ENCODE data around the gene AIPL1. TPM values are rescaled to one million over a fixed set of nuclear protein-coding genes. Genes with fewer than 3 reads are reported as not detected.

Gene AIPL1
- total RNA-seq, 1 experiment from 2014 or later, result not detected

DNA sequence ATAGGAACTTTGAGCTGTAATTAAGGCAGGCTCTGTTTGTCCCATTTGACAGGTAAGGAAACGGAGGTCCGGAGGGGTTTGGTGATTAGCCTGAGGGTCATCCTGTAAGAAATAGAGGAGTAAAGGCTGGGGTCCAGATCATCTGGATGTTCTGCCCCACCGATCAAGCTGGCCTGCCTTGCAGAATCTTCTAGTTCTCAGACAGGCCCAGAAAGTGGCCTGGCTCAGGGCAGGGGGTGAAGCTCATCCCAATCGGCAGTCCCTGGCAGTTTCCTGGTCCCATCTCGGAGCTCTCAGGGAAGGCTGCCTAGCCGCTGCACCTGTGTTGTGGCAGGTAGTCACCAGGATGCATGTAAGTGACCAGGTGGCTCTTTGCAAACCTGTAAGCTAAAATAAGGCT, 13.6 kb upstream of the AIPL1 start:
- Histone ChIP-seq H3K4me1 (ENCODE audit: low read length) (no peaks in the 10 kb centered on the region), H4K20me1 (ENCODE audit: insufficient read depth, low read depth, low read length) (peaks cover 35% of the 10 kb centered on the region), H3K9me2 (replicated peaks; ENCODE audit: insufficient read depth, low read length) (no peaks in the 10 kb centered on the region), H2AFZ (ENCODE audit: low read length) (no peak overlapping the region), H3K27ac (ENCODE audit: low read length) (no peak overlapping the region), H3K4me3 (ENCODE audit: low read length) (no peak overlapping the region), H3K27me3 (ENCODE audit: low read length) (no peaks in the 10 kb centered on the region), H3K79me2 (ENCODE audit: low read length) (no peaks in the 10 kb centered on the region), H3K9ac (ENCODE audit: low read length) (no peak overlapping the region), H3K9me3 (ENCODE audit: low read length) (no peaks in the 10 kb centered on the region), H3K4me2 (ENCODE audit: low read depth, low read length, poor library complexity, severe bottlenecking) (no peak overlapping the region), H3K36me3 (ENCODE audit: insufficient read depth, low read length) (no peaks in the 10 kb centered on the region)
- DNase-seq, result no peak

DNA sequence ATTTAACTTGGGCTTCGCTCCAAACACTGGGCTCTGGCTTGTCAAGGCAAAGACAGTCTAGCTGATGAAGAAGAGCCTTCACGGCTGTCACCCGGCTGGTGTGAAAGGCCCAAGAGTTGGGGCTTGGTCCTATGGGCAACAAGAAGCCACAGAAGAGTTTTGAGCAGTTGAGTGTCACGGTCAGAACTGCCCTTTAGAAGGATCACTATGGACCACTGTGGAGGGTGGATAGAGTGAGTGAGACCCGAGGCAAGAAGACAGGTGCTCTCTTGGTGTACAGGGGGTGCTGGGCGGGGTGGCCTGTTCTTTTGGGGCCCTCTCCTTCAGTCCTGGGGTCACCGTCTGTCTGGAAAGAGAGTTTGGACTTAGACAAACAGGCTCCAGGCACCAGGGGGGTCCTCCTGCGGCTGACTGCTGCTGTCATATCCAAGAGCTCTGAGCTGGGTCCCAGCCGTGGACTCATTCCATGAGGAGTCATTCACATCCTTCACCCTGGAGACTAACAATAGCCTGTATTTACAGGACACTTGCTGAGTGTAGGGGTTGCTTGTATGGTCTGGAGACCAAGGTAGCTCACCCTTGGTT, 11.7 kb upstream of the AIPL1 start:
- H3K36me3 ChIP-seq (ENCODE audit: insufficient read depth, low read length), result no peaks in the 10 kb centered on the region
- H3K27me3 ChIP-seq (ENCODE audit: low read length), result no peaks in the 10 kb centered on the region
- DNase-seq, result no peak
- peaks cover 32% of the 10 kb centered on the region for H4K20me1 ChIP-seq (ENCODE audit: insufficient read depth, low read depth, low read length)
- H3K4me1 ChIP-seq (ENCODE audit: low read length), result no peaks in the 10 kb centered on the region
- H3K27ac ChIP-seq (ENCODE audit: low read length), result no peak overlapping the region
- no peak overlapping the region for H3K9ac ChIP-seq (ENCODE audit: low read length)
- no peak overlapping the region for H3K4me3 ChIP-seq (ENCODE audit: low read length)
- H3K4me2 ChIP-seq (ENCODE audit: low read depth, low read length, poor library complexity, severe bottlenecking), result no peak overlapping the region
- H3K79me2 ChIP-seq (ENCODE audit: low read length), result no peaks in the 10 kb centered on the region
- H2AFZ ChIP-seq (ENCODE audit: low read length), result no peak overlapping the region
- H3K9me3 ChIP-seq (ENCODE audit: low read length), result no peaks in the 10 kb centered on the region
- no peaks in the 10 kb centered on the region for H3K9me2 ChIP-seq (replicated peaks; ENCODE audit: insufficient read depth, low read length)

GRCh38 chr17:6444571-6445335, 9.8 kb upstream of the AIPL1 start:
- Histone ChIP-seq H3K27me3 (ENCODE audit: low read length) (no peaks in the 10 kb centered on the region), H3K9me2 (replicated peaks; ENCODE audit: insufficient read depth, low read length) (no peaks in the 10 kb centered on the region), H3K79me2 (ENCODE audit: low read length) (no peaks in the 10 kb centered on the region), H3K36me3 (ENCODE audit: insufficient read depth, low read length) (no peaks in the 10 kb centered on the region), H4K20me1 (ENCODE audit: insufficient read depth, low read depth, low read length) (peaks cover 16% of the 10 kb centered on the region), H3K9ac (ENCODE audit: low read length) (no peak overlapping the region), H3K9me3 (ENCODE audit: low read length) (no peaks in the 10 kb centered on the region), H3K4me1 (ENCODE audit: low read length) (no peaks in the 10 kb centered on the region), H3K27ac (ENCODE audit: low read length) (no peak overlapping the region), H3K4me3 (ENCODE audit: low read length) (no peak overlapping the region), H3K4me2 (ENCODE audit: low read depth, low read length, poor library complexity, severe bottlenecking) (no peak overlapping the region), H2AFZ (ENCODE audit: low read length) (no peak overlapping the region)
- no peak for DNase-seq

DNA sequence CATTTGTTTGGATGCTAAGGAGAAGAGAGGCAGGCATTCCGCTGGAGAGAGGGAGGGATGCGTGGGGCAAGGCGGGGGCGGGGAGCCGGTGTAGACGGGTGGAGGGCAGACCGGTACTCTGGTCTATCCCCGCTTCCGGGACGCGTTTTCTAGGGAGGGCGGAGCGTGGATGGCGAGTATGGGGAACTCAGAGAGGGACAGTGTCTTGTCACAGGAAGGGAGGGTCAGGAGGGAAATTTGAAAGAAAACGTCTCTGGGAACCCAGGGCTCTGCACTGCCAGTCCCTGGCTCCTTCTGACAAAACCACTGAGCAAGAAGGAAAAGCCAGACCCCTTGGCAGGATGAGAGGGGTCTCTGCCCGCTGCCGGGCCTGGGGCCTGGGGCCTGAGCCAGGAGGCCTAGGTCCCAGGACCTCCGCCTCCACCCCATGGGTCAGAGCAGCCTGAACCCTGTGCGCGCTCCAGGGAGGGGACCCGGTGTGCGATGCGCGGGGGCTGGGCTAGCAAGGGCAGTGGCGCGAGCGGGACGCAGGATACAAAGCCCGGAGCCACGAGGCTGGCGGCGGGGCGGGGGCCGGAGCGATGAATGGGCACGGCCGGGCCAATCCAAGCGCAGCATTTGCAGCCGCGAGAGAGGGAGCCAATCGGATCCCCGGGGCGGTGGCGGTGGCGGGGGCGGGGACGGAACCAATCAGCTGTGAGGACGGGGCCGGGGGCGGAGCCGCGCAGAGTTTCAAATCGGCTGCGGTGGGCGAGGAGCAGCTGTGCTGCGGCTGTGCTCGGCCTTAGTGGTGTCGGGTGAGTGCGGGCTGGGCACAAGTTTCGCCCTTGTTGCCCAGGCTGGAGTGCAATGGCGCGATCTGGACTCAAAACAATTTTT, 9.0 kb upstream of the AIPL1 start, which contains the start of gene PIMREG:
Gene PIMREG (plus strand): TSS at position 764 of the 879 bp plus-strand sequence. CDS start 656 bp downstream, outside the sequence.
- Histone ChIP-seq H4K20me1 (ENCODE audit: insufficient read depth, low read depth, low read length) (peaks cover 8% of the 10 kb centered on the region; the same call in 1 of the 2 replicates), H3K4me3 (ENCODE audit: low read length) (no peak within 1 kb of the TSS), H3K27me3 (ENCODE audit: low read length) (no peaks in the 10 kb centered on the region), H3K4me1 (ENCODE audit: low read length) (no peaks in the 10 kb centered on the region), H3K27ac (ENCODE audit: low read length) (no peak within 1 kb of the TSS), H3K9me2 (replicated peaks; ENCODE audit: insufficient read depth, low read length) (no peaks in the 10 kb centered on the region), H3K79me2 (ENCODE audit: low read length) (no peaks in the 10 kb centered on the region), H3K4me2 (ENCODE audit: low read depth, low read length, poor library complexity, severe bottlenecking) (no peak within 1 kb of the TSS), H3K36me3 (ENCODE audit: insufficient read depth, low read length) (no peaks in the 10 kb centered on the region), H3K9me3 (ENCODE audit: low read length) (no peaks in the 10 kb centered on the region), H2AFZ (ENCODE audit: low read length) (no peak within 1 kb of the TSS), H3K9ac (ENCODE audit: low read length) (no peak within 1 kb of the TSS)
- DNase-seq, result no peak

- no peaks in the 10 kb centered on the region for H3K27me3 ChIP-seq (ENCODE audit: low read length)
- H3K79me2 ChIP-seq (ENCODE audit: low read length), result no peaks in the 10 kb centered on the region
- H2AFZ ChIP-seq (ENCODE audit: low read length), result no peak overlapping the region
- H3K27ac ChIP-seq (ENCODE audit: low read length), result no peak overlapping the region
- no peak overlapping the region for H3K4me3 ChIP-seq (ENCODE audit: low read length)
- H3K4me2 ChIP-seq (ENCODE audit: low read depth, low read length, poor library complexity, severe bottlenecking), result no peak overlapping the region
- no peaks in the 10 kb centered on the region for H3K9me2 ChIP-seq (replicated peaks; ENCODE audit: insufficient read depth, low read length)
- 0 out of 2 replicates have a peak, but pooled peaks cover 4% of the 10 kb centered on the region for H4K20me1 ChIP-seq (ENCODE audit: insufficient read depth, low read depth, low read length)
- peaks cover under 1% of the 10 kb centered on the region for H3K4me1 ChIP-seq (ENCODE audit: low read length)
- no peaks in the 10 kb centered on the region for H3K36me3 ChIP-seq (ENCODE audit: insufficient read depth, low read length)
- no peak for DNase-seq
- no peak overlapping the region for H3K9ac ChIP-seq (ENCODE audit: low read length)
- no peaks in the 10 kb centered on the region for H3K9me3 ChIP-seq (ENCODE audit: low read length)
Measured at GRCh38 chr17:6442775-6443174, 7.9 kb upstream of the AIPL1 start.

DNA sequence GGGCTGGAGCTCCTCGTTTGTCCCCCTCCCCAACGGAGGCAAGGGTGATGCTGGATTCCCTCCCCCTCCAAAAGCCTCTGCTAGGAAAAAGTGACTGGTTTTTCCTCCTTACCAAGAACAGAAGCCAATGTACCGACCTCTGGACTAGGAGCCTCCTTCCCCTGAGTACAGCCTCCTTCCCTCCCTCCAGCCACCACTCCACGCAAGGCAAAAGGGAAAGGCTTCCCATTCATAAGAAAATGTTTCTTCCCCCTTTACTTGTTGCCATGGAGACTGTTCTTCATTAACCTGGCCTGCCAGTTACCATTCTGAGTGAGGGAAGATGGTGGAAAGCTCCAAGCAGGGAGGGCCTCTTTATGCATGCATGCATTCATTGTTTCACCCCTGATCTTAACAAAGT, 5.0 kb upstream of the AIPL1 start:
- no peaks in the 10 kb centered on the region for H3K27me3 ChIP-seq (ENCODE audit: low read length)

GRCh38 chr17:6437956-6438355, 3.0 kb upstream of the AIPL1 start:
- Histone ChIP-seq H3K4me3 (ENCODE audit: low read length) (no peak overlapping the region), H4K20me1 (ENCODE audit: insufficient read depth, low read depth, low read length) (no peaks in the 10 kb centered on the region), H3K27ac (ENCODE audit: low read length) (no peak overlapping the region), H3K27me3 (ENCODE audit: low read length) (no peaks in the 10 kb centered on the region), H3K4me2 (ENCODE audit: low read depth, low read length, poor library complexity, severe bottlenecking) (no peak overlapping the region), H3K4me1 (ENCODE audit: low read length) (peaks cover 6% of the 10 kb centered on the region), H2AFZ (ENCODE audit: low read length) (no peak overlapping the region), H3K36me3 (ENCODE audit: insufficient read depth, low read length) (no peaks in the 10 kb centered on the region), H3K9me2 (replicated peaks; ENCODE audit: insufficient read depth, low read length) (no peaks in the 10 kb centered on the region), H3K79me2 (ENCODE audit: low read length) (no peaks in the 10 kb centered on the region), H3K9ac (ENCODE audit: low read length) (no peak overlapping the region), H3K9me3 (ENCODE audit: low read length) (no peaks in the 10 kb centered on the region)
- DNase-seq, result no peak

More for the DNA sequence above, 5.0 kb upstream of the AIPL1 start:
- Histone ChIP-seq H3K9me2 (replicated peaks; ENCODE audit: insufficient read depth, low read length) (no peaks in the 10 kb centered on the region), H3K4me1 (ENCODE audit: low read length) (peaks cover 6% of the 10 kb centered on the region), H3K79me2 (ENCODE audit: low read length) (no peaks in the 10 kb centered on the region), H3K4me3 (ENCODE audit: low read length) (no peak overlapping the region), H3K9ac (ENCODE audit: low read length) (no peak overlapping the region), H4K20me1 (ENCODE audit: insufficient read depth, low read depth, low read length) (no peaks in the 10 kb centered on the region), H3K36me3 (ENCODE audit: insufficient read depth, low read length) (no peaks in the 10 kb centered on the region), H3K27ac (ENCODE audit: low read length) (no peak overlapping the region), H2AFZ (ENCODE audit: low read length) (no peak overlapping the region), H3K9me3 (ENCODE audit: low read length) (no peaks in the 10 kb centered on the region), H3K4me2 (ENCODE audit: low read depth, low read length, poor library complexity, severe bottlenecking) (no peak overlapping the region)
- DNase-seq, result no peak

DNA sequence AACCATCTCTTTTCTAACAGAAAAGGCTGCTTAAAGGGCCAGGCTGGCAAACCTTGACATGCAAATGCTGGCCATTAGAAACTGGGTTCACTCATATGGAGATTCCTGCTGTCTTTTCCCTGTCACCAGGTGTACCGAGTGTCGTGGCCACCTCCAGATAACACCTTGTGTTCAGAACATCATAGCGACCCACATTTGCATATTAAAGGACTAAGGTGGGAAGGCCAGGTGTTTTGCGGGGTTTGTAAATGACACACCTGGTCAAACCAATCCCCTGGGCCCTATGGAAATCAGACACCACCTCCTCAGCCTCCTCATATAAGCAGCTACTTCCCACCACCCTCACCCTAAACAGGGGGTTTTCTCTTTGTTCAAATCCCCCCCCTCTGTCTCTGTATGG, 2.5 kb upstream of the AIPL1 start:
- no peak for DNase-seq
- Histone ChIP-seq H3K4me2 (ENCODE audit: low read depth, low read length, poor library complexity, severe bottlenecking) (no peak overlapping the region), H3K9me3 (ENCODE audit: low read length) (no peaks in the 10 kb centered on the region), H4K20me1 (ENCODE audit: insufficient read depth, low read depth, low read length) (no peaks in the 10 kb centered on the region), H3K36me3 (ENCODE audit: insufficient read depth, low read length) (no peaks in the 10 kb centered on the region), H3K4me3 (ENCODE audit: low read length) (no peak overlapping the region), H3K27ac (ENCODE audit: low read length) (no peak overlapping the region), H3K9ac (ENCODE audit: low read length) (no peak overlapping the region), H2AFZ (ENCODE audit: low read length) (no peak overlapping the region), H3K4me1 (ENCODE audit: low read length) (peaks cover 6% of the 10 kb centered on the region), H3K9me2 (replicated peaks; ENCODE audit: insufficient read depth, low read length) (no peaks in the 10 kb centered on the region), H3K27me3 (ENCODE audit: low read length) (no peaks in the 10 kb centered on the region), H3K79me2 (ENCODE audit: low read length) (no peaks in the 10 kb centered on the region)
